ENCODE results near the gene TTC6.

TTC6 gene

DNA sequence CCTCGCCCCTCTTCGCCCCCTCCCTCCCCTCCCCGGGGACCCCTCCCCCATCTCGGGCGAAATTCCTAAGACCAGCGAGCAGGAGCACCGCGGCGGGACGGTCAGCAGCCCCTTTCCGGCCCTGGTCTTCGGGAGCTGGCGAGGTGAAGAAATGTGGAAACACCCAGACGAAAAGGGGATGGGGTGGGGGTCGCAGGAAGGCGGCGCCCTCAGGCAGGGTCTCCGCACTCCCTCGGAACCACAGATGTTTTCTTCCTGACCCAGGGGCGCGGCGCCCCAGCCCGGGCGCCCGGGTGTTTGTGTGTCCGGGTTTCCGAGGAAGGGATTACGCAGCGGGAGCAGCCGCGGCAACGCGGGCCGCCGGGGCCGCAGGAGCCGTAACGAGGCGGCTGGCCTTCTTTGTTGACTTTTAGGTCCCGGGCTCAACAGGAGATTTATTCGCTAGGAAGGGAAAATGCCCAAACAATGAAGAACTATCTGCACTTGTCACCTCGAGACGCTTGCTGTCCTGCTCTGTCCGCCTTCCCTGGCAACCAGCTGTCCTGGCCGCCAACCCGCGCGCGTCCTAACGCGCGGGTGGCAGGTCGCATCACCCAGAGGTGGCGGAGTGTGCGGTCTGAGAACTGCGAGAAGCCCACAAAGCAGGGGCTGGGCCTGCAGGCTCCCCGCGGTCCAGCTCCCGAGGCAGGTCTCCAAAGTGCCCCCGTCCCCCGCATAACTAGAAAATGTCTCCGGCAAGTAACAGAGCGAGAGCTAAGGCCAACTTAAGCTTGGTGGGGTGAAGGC lies 7.4 kb upstream of the TTC6 start:
- TF ChIP-seq, protein P1, sequence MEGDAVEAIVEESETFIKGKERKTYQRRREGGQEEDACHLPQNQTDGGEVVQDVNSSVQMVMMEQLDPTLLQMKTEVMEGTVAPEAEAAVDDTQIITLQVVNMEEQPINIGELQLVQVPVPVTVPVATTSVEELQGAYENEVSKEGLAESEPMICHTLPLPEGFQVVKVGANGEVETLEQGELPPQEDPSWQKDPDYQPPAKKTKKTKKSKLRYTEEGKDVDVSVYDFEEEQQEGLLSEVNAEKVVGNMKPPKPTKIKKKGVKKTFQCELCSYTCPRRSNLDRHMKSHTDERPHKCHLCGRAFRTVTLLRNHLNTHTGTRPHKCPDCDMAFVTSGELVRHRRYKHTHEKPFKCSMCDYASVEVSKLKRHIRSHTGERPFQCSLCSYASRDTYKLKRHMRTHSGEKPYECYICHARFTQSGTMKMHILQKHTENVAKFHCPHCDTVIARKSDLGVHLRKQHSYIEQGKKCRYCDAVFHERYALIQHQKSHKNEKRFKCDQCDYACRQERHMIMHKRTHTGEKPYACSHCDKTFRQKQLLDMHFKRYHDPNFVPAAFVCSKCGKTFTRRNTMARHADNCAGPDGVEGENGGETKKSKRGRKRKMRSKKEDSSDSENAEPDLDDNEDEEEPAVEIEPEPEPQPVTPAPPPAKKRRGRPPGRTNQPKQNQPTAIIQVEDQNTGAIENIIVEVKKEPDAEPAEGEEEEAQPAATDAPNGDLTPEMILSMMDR (IDR thresholded peaks at IDR 0.05) = no peak

DNA sequence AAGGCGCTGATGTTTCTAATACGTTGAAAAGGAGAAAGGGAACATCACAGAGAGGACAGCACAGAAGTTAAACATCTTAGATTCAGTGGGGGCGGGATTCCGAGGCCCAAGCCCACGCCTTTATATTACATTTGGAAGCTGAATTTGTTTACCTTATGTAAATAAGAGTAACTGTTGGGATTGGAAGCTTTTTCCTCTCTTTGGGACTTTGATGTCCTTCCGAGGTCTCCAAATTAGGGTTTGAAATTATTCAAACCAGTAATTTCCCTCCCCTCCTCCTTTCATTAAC lies 6.8 kb upstream of the TTC6 start:
- TF ChIP-seq, protein P1 (IDR thresholded peaks at IDR 0.05) = no peak

DNA sequence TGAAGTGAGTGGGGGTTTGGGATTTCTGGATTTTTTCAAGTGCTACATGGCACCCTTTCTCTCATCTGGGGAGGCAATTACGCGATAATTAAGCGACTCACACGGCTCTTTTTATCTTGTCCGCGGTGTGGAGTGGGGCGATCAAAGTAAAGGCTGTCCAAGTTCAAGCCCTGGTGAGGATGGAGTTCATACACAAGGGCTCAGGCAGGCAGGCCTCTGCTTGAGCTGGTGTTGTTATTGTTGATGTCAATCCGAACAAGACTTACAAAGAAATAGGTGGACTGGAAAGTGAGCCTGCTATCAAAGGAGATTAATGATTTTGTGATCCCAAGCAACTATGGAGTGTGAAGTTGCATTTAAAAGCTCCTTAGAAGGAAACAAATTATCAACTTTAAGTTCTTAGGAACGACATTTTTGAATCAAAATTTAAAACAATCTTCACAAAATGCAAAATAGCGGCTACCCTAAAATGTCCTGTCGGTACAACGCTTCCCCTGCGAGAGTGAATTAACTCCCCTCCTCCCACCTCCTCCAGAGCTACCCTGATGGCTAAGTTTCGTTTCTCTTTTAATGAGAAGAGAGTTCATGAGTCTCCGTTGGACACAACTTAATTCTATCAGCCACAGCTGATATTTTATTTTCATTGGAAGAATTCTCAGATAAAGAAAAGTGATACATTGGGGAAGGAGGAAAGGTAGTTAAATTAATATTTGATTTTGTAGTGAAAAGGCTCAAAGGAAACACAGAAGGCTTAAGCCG lies 6.3 kb upstream of the TTC6 start:
- TF ChIP-seq, protein P1 (IDR thresholded peaks at IDR 0.05) = no peak

DNA sequence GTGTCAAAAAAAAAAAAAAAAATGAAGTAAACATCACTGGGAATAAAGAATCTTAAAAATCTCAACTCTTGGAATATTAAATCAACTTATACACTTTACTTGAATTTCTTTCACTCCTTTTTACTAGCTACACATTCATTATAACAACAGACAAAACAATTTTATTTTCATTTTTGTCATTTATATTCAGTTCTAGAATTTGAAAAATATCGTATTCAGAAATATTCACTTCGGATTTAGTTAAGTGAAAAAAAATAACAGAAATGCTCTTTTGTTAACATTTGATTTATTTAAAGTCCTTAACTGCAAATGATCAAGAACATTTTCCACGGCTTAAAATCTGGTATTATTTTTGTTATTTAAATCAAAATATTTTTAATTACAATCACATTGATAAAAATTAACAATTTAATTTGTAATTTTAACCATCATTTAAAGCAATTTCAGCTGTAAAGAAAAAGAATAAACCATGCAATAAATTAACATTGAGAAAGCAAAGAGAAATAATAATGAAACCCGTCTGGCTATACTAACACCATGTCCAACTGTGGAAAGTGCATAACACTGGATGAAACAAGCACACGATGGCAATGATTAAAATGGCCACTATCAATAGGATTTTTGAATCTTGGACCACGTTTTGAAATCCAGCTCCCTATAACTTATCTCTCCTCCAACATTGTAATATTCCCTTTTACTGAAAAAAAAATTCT lies 5.6 kb upstream of the TTC6 start:
- TF ChIP-seq, protein P1 (IDR thresholded peaks at IDR 0.05) = no peak

DNA sequence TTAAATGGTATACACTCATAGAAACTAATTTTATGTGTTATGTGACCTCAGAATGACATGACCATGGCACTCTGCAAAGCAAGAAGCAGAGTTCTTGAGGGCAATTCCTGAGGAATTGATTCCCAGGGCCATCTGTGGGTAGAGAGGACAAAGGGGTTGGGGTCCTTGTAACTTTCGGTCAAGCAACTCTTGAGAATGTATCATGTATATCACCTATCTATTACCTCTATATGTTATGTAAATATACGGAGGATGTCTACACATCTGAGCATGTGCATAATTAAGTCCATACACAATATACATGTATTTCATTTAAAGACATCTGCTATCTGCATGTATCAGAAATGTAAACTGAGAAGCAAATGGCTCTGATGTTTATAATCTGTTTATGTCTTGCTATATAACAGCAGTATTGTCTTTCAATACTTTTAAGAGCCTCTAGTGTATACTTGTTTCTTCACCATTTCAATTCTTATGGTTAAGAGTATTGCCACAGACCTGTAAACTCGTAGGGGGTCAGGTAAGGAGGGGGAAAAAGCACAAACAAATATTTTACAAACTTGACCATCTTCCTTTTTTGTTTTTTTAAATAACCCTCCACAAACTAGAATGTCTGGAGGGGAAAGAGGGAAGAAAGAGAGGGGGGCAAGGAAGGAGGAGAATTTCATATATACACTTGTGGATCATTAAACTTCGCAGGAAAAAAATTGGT lies 4.8 kb upstream of the TTC6 start:
- TF ChIP-seq, protein P1 (IDR thresholded peaks at IDR 0.05) = no peak

DNA sequence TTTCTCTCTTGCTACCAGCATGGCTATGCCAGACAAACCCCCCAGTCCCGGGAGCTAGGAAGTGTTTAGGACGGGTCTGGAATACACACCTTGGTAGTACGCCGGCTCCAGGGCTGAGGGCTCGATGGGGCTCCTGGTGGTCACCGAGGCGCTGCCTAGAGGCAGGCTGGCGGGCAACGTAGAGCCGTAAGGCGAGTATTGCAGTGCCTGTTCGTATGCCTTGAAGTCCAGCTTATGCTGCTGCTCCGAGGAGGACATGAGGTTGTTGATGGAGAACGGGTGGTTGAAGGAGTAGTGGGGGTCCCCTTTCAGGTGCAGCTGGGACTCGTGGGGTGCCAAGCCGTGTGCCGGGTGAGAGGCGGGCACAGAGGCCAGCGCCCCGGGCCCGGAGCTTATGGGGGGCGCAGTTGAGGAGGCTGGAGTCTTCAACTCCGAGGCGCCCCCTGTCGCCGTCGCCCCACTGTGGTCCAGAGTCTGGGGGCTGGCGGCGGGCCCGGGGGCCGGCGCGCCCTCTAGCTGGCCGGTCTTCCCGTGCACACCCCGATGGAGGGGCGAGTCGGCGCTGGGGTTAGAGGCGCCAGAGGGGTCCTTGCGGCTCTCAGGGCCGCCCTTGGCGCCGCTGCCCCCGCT lies 4.0 kb upstream of the TTC6 start:
- TF ChIP-seq, protein P1 (IDR thresholded peaks at IDR 0.05) = peak; percentile 58; the same call in 1 of the 2 replicates

All from LNCAP (cell line).